H1 (cell line): Measurements from ENCODE around the gene ANXA2. TPM values are rescaled to one million over a fixed set of nuclear protein-coding genes. Genes with fewer than 3 reads are reported as not detected.

ENCODE experiments used
- CTCF ChIA-PET: fragments of 300-600 bp; sonication (Branson Sonifier 250); formaldehyde crosslinking; loops from one replicate; lab custom pipeline; 2021; ENCODE audit not compliant: partially characterized antibody; lab: Charles Lee
- POLR2A ChIA-PET: fragments of 300-600 bp; sonication (Branson Sonifier 250); formaldehyde crosslinking; loops from one replicate; lab custom pipeline; 2021; ENCODE audit warnings: inconsistent platforms; ENCODE audit not compliant: partially characterized antibody; lab: Charles Lee
- DNase-seq, 2 experiments: peaks; one replicate each; pipeline versions ENCODE4 v3.0.0 to v3.0.0-alpha.2; 2010 to 2022; ENCODE audit warnings: low spot score in 2 of 2, low read depth in 1 of 2, mixed read lengths in 1 of 2
- FAIRE-seq: peaks from 2 replicates; lab custom pipeline; 2011; peaks lifted over from hg19 to GRCh38; lab: Jason Lieb, UNC
- H2AFZ ChIP-seq: 2 replicates; pipeline ENCODE4 v1.8.1; 2012; ENCODE audit warnings: low read length, inconsistent platforms
- H2AK5ac ChIP-seq: 2 replicates; pipeline ENCODE4 v1.6.1; 2013; ENCODE audit warnings: low read depth, low read length
- H2BK120ac ChIP-seq: replicated peaks from 2 replicates; pipeline ENCODE3; 2013; ENCODE audit warnings: low read depth, low read length, inconsistent platforms
- H2BK12ac ChIP-seq: 2 replicates; pipeline ENCODE4 v1.6.1; 2013; ENCODE audit warnings: low read depth, low read length
- H2BK15ac ChIP-seq: 2 replicates; pipeline ENCODE4 v1.6.1; 2013; ENCODE audit warnings: low read length
- H2BK20ac ChIP-seq: 2 replicates; pipeline ENCODE4 v1.6.1; 2013; ENCODE audit warnings: low read length
- H2BK5ac ChIP-seq: 2 replicates; pipeline ENCODE4 v1.6.1; 2013; ENCODE audit warnings: low read depth, low read length
- H3K14ac ChIP-seq: 2 replicates; pipeline ENCODE4 v1.6.1; 2013; ENCODE audit warnings: inconsistent platforms; ENCODE audit not compliant: insufficient read length
- H3K18ac ChIP-seq: 2 replicates; pipeline ENCODE4 v1.6.1; 2013; ENCODE audit warnings: low read length; ENCODE audit errors: extremely low read depth
- H3K23ac ChIP-seq: 2 replicates; pipeline ENCODE4 v1.6.1; 2013; ENCODE audit warnings: inconsistent platforms; ENCODE audit not compliant: insufficient read length
- H3K23me2 ChIP-seq: 2 replicates; pipeline ENCODE4 v1.6.1; 2013; ENCODE audit warnings: low read depth, low read length
- H3K27ac ChIP-seq: 2 replicates; pipeline ENCODE4 v1.6.1; 2011; ENCODE audit warnings: low read depth, low read length, inconsistent platforms
- H3K27me3 ChIP-seq, 4 experiments: replicated peaks in 1 of 4; 1 replicate in 1 of 4; 2 replicates in 3 of 4; pipeline versions ENCODE4 v1.6.1 to v1.8.1; 2011 to 2013; ENCODE audit warnings: low read length in 3 of 4, mild to moderate bottlenecking in 3 of 4, inconsistent platforms in 2 of 4, mixed read lengths in 2 of 4, moderate library complexity in 1 of 4; ENCODE audit not compliant: control insufficient read depth in 3 of 4, insufficient read depth in 3 of 4; ENCODE audit errors: extremely low read depth in 1 of 4
- H3K36me3 ChIP-seq, 4 experiments: 2 replicates each; pipeline versions ENCODE4 v1.6.1 to v1.8.1; 2011 to 2013; ENCODE audit warnings: mild to moderate bottlenecking in 4 of 4, low read length in 3 of 4, moderate library complexity in 2 of 4, control low read depth in 1 of 4, inconsistent platforms in 1 of 4; ENCODE audit not compliant: insufficient read depth in 4 of 4, control insufficient read depth in 2 of 4
- H3K4ac ChIP-seq: replicated peaks from 2 replicates; pipeline ENCODE3; 2013; ENCODE audit warnings: low read length, low read depth, mixed read lengths, inconsistent platforms; ENCODE audit not compliant: insufficient read length
- H3K4me1 ChIP-seq, 4 experiments: replicated peaks in 1 of 4; 1 replicate in 1 of 4; 2 replicates in 3 of 4; pipeline versions ENCODE4 v1.6.1 to v1.8.1; 2011 to 2013; ENCODE audit warnings: low read length in 3 of 4, inconsistent platforms in 2 of 4, mixed read lengths in 1 of 4; ENCODE audit not compliant: insufficient read depth in 4 of 4, control insufficient read depth in 3 of 4
- H3K4me2 ChIP-seq, 2 experiments: 2 replicates each; pipeline versions ENCODE4 v1.6.1 to v1.8.1; 2011 to 2013; ENCODE audit warnings: low read depth in 2 of 2, low read length in 2 of 2, control low read depth in 1 of 2, inconsistent platforms in 1 of 2, mild to moderate bottlenecking in 1 of 2; ENCODE audit not compliant: insufficient read depth in 1 of 2
- H3K4me3 ChIP-seq, 4 experiments: fragments of 200-600, 300-600 bp in 1 of 4; sonication (generic), shearing (Covaris generic), sonication (Bioruptor Twin) in 1 of 4; 2 replicates each; pipeline versions ENCODE4 v1.5.1 to v1.8.1; 2011 to 2016; ENCODE audit warnings: low read length in 4 of 4, low read depth in 3 of 4, control low read depth in 2 of 4, inconsistent platforms in 2 of 4, mild to moderate bottlenecking in 2 of 4, mixed read lengths in 1 of 4, moderate library complexity in 1 of 4; ENCODE audit not compliant: insufficient read depth in 2 of 4; ENCODE audit errors: extremely low read depth in 1 of 4
- H3K56ac ChIP-seq: replicated peaks from 2 replicates; pipeline ENCODE3; 2013; ENCODE audit warnings: low read depth, mild to moderate bottlenecking, mixed read lengths, low read length, inconsistent platforms; ENCODE audit not compliant: insufficient read length
- H3K79me1 ChIP-seq: 2 replicates; pipeline ENCODE4 v1.6.1; 2013; ENCODE audit warnings: low read depth, low read length, control low read depth
- H3K79me2 ChIP-seq, 2 experiments: 2 replicates each; pipeline versions ENCODE4 v1.6.1 to v1.8.1; 2012 to 2013; ENCODE audit warnings: low read length in 2 of 2, mild to moderate bottlenecking in 2 of 2, inconsistent platforms in 1 of 2; ENCODE audit not compliant: insufficient read depth in 2 of 2, control insufficient read depth in 1 of 2
- H3K9ac ChIP-seq, 4 experiments: replicated peaks in 1 of 4; 1 replicate in 1 of 4; 2 replicates in 3 of 4; pipeline versions ENCODE4 v1.6.1 to v1.8.1; 2011 to 2013; ENCODE audit warnings: low read depth in 3 of 4, low read length in 3 of 4, control low read depth in 2 of 4, mild to moderate bottlenecking in 2 of 4, moderate library complexity in 2 of 4, inconsistent platforms in 1 of 4; ENCODE audit errors: extremely low read depth in 1 of 4
- H3K9me3 ChIP-seq, 2 experiments: 2 replicates each; pipeline versions ENCODE4 v1.6.1 to v1.8.1; 2012 to 2013; ENCODE audit warnings: mild to moderate bottlenecking in 2 of 2, moderate library complexity in 2 of 2, control low read depth in 1 of 2, inconsistent platforms in 1 of 2, low read depth in 1 of 2, low read length in 1 of 2, mixed read lengths in 1 of 2; ENCODE audit not compliant: insufficient read depth in 2 of 2
- H4K20me1 ChIP-seq, 2 experiments: replicated peaks in 1 of 2; 2 replicates each; pipeline versions ENCODE3 to v1.8.1; 2011 to 2013; ENCODE audit warnings: inconsistent platforms in 2 of 2, low read length in 2 of 2, mild to moderate bottlenecking in 1 of 2; ENCODE audit not compliant: insufficient read depth in 2 of 2, control insufficient read depth in 1 of 2
- H4K5ac ChIP-seq: 2 replicates; pipeline ENCODE4 v1.6.1; 2013; ENCODE audit warnings: low read length, low read depth, mixed read lengths, inconsistent platforms; ENCODE audit not compliant: insufficient read length
- H4K8ac ChIP-seq: 2 replicates; pipeline ENCODE4 v1.8.0; 2013; ENCODE audit warnings: mild to moderate bottlenecking, moderate library complexity, low read length, inconsistent platforms; ENCODE audit not compliant: insufficient read depth; ENCODE audit errors: extremely low read depth
- H4K91ac ChIP-seq: replicated peaks from 2 replicates; pipeline ENCODE3; 2013; ENCODE audit warnings: low read length, mixed read lengths, inconsistent platforms; ENCODE audit not compliant: insufficient read length
- BCL11A ChIP-seq, 2 experiments: IDR thresholded peaks; one replicate each; pipeline ENCODE4 v1.6.1; 2011; ENCODE audit warnings: low read depth in 2 of 2, low read length in 2 of 2, mild to moderate bottlenecking in 2 of 2
- CEBPB ChIP-seq: IDR thresholded peaks from 2 replicates; pipeline ENCODE4 v1.6.1; 2012; ENCODE audit warnings: low read depth, low read length
- CHD2 ChIP-seq: IDR thresholded peaks from 2 replicates; pipeline ENCODE4 v1.6.1; 2012; ENCODE audit warnings: low read length, improper control_type of control experiment
- CTBP2 ChIP-seq: IDR thresholded peaks from 2 replicates; pipeline ENCODE4 v1.7.0; 2011; ENCODE audit warnings: borderline replicate concordance, mild to moderate bottlenecking, moderate library complexity, mixed read lengths, low read length; ENCODE audit not compliant: insufficient read depth, insufficient read length
- EGR1 ChIP-seq: IDR thresholded peaks from 2 replicates; pipeline ENCODE4 v1.6.1; 2011; ENCODE audit warnings: low read depth, low read length, borderline replicate concordance
- EZH2 ChIP-seq: fragments of 200-600 bp; sonication (generic); IDR thresholded peaks from 2 replicates; pipeline ENCODE4 v1.7.1; 2012; ENCODE audit warnings: low read depth, mild to moderate bottlenecking, moderate library complexity, low read length, inconsistent platforms; ENCODE audit not compliant: severe bottlenecking
- GTF2F1 ChIP-seq: IDR thresholded peaks from 2 replicates; pipeline ENCODE4 v1.6.1; 2012; ENCODE audit warnings: low read depth, low read length, improper control_type of control experiment, borderline replicate concordance
- KDM4A ChIP-seq: IDR thresholded peaks from one replicate; pipeline ENCODE4 v1.7.1; 2012; ENCODE audit warnings: low read depth, mild to moderate bottlenecking, moderate library complexity, low read length, inconsistent platforms; ENCODE audit not compliant: severe bottlenecking
- MAFK ChIP-seq: IDR thresholded peaks from 2 replicates; pipeline ENCODE4 v1.6.1; 2012; ENCODE audit warnings: low read depth, mild to moderate bottlenecking, improper control_type of control experiment, low read length
- SIRT6 ChIP-seq: IDR thresholded peaks from one replicate; pipeline ENCODE4 v1.7.1; 2012; ENCODE audit warnings: low read length, inconsistent platforms
- SP1 ChIP-seq: IDR thresholded peaks from 2 replicates; pipeline ENCODE4 v1.6.1; 2011; ENCODE audit warnings: low read depth, low read length
- SUZ12 ChIP-seq: fragments of 200-600 bp; sonication (generic); IDR thresholded peaks from 2 replicates; pipeline ENCODE4 v1.6.1; 2012; ENCODE audit warnings: mild to moderate bottlenecking, inconsistent platforms, low read length, moderate library complexity, mixed read lengths
- TAF1 ChIP-seq: IDR thresholded peaks from 2 replicates; pipeline ENCODE4 v1.6.1; 2011; ENCODE audit warnings: mild to moderate bottlenecking, low read depth, low read length
- TCF12 ChIP-seq: IDR thresholded peaks from 2 replicates; pipeline ENCODE4 v1.6.1; 2011; ENCODE audit warnings: low read depth, mild to moderate bottlenecking, low read length
- WGBS, 2 experiments: shearing (Covaris generic) in 1 of 2; methylation state at CpG; one replicate each; pipeline versions ENCODE4 v1.1.6 to v1.1.7; 2013 to 2015; ENCODE audit warnings: low lambda C conversion rate in 2 of 2, mixed read lengths in 2 of 2, inconsistent platforms in 1 of 2, low coverage in 1 of 2, missing lambda C conversion rate in 1 of 2; ENCODE audit not compliant: insufficient replicate concordance in 2 of 2, insufficient coverage in 1 of 2, insufficient read length in 1 of 2; ENCODE audit errors: extremely low coverage in 1 of 2, missing lambda C conversion rate in 1 of 2; 5-methylcytosine and 5-hydroxymethylcytosine counted together
- polyA plus RNA-seq, 7 experiments: library from polyadenylated mRNA; depleted of rRNA in 3 of 7; stranded (reverse) in 5 of 7; unstranded in 2 of 7; fragments of >200 nt in 5 of 7; fragments of 200-250 nt in 2 of 7; gene quantifications; 1 replicate in 5 of 7; 2 replicates in 1 of 7; 4 replicates in 1 of 7; pipeline versions ENCODE4 v1.2.1 to v1.2.3, GENCODE V29; 2011 to 2013; ENCODE audit warnings: missing spikeins in 2 of 7, mixed read lengths in 2 of 7
- total RNA-seq: library from RNA; stranded (reverse); fragmentation: NEBNext Ultra II Directional; extraction: Animal tissue kit (Norgen Biotek cat#: 25700); gene quantifications from 2 replicates; pipeline ENCODE4 v1.2.1, GENCODE V29; 2021

ANXA2 gene
- total and polyA plus RNA-seq, 2 of the 8 experiments (the other 6 are each of a cell fraction or from before 2014, with no cell fraction given), result 178 to 217 TPM

- POLR2A ChIA-PET, result interaction anchor here (0.6 to 0.8 kb wide), 4 partner anchors 12 to 140 kb away, joined by 3 to 4 read pairs (median 3); no protein-coding TSS in a partner anchor
- TF ChIP-seq KDM4A (no peak), EZH2 (no peak), CHD2 (no peak), TAF1 (no peak), GTF2F1 (no peak), SP1 (no peak), BCL11A (IDR thresholded peaks at IDR 0.05; ENCODE audit: low read depth in 2 of 2, low read length in 2 of 2) (no peak), TCF12 (no peak), MAFK (no peak), CEBPB (no peak), SUZ12 (no peak), EGR1 (no peak), CTBP2 (no peak), SIRT6 (no peak)
Measured at GRCh38 chr15:60362321-60363086, 35.3 kb downstream of the ANXA2 start.

More at GRCh38 chr15:60362321-60363086, 35.3 kb downstream of the ANXA2 start:
- no peak overlapping the region for H2AK5ac ChIP-seq
- H3K9me3 ChIP-seq, result no peaks in the 10 kb centered on the region; a peak in 1 of 4 replicates
- H3K79me2 ChIP-seq, result no peaks in the 10 kb centered on the region
- H2BK120ac ChIP-seq, result no peak overlapping the region
- no peaks in the 10 kb centered on the region for H4K20me1 ChIP-seq
- H3K36me3 ChIP-seq, result peaks cover 0 to 26% (median 6%) of the 10 kb centered on the region in 4 experiments; a peak in 6 of 8 replicates
- peaks cover 0 to 1% (median 0%) of the 10 kb centered on the region in 4 experiments; a peak in 1 of 7 replicates for H3K27me3 ChIP-seq
- no peak overlapping the region for H3K14ac ChIP-seq
- H2AFZ ChIP-seq, result no peak overlapping the region
- no peak overlapping the region for H3K4me3 ChIP-seq
- no peak overlapping the region for H2BK12ac ChIP-seq
- H3K79me1 ChIP-seq, result no peaks in the 10 kb centered on the region
- 76 to 100% methylated on average over 1 to 8 of the region's 8 CpGs for WGBS, 2 experiments
- no peak overlapping the region for H3K27ac ChIP-seq
- CTCF ChIA-PET, result interaction anchor here (0.7 to 8.4 kb wide), 14 partner anchors 10 to 660 kb away, joined by 3 to 78 read pairs (median 4); partner anchors contain the start of gene ANXA2
- DNase-seq (no peak), FAIRE-seq (no peak)
- H2BK5ac ChIP-seq, result no peak overlapping the region
- no peak overlapping the region for H3K9ac ChIP-seq
- no peak overlapping the region for H3K4ac ChIP-seq
- H3K23ac ChIP-seq, result no peak overlapping the region
- H4K5ac ChIP-seq, result no peak overlapping the region
- H2BK20ac ChIP-seq, result no peak overlapping the region
- no peaks in the 10 kb centered on the region for H3K23me2 ChIP-seq
- H3K56ac ChIP-seq, result no peak overlapping the region
- no peak overlapping the region for H4K8ac ChIP-seq
- no peak overlapping the region for H3K18ac ChIP-seq
- no peak overlapping the region for H3K4me2 ChIP-seq
- no peaks in the 10 kb centered on the region for H3K4me1 ChIP-seq
- no peak overlapping the region for H2BK15ac ChIP-seq
- H4K91ac ChIP-seq, result no peak overlapping the region
